ENCODE results near the gene IFITM5.

IFITM5 gene

GRCh38 chr11:303363-303762, 4.0 kb upstream of the IFITM5 start:
- TF ChIP-seq CTCF (IDR thresholded peaks at IDR 0.05; ENCODE audit: control extremely low read depth, extremely low read depth, low read depth, missing control alignments) = no peak
- no peak for DNase-seq (ENCODE audit: extremely low spot score)
- ChIA-PET CTCF (interaction anchor here (1.4 kb wide), 1 partner anchor 52 kb away, joined by 3 read pairs; no protein-coding TSS in a partner anchor), POLR2A (no interaction called here)

- ChIA-PET CTCF (interaction anchor here (1.0 to 2.9 kb wide), 3 partner anchors 10 to 49 kb away, joined by 3 to 10 read pairs (median 5); no protein-coding TSS in a partner anchor), POLR2A (interaction anchor here (0.6 kb wide), 1 partner anchor 52 kb away, joined by 3 read pairs; no protein-coding TSS in a partner anchor)
- TF ChIP-seq CTCF (IDR thresholded peaks at IDR 0.05; ENCODE audit: control extremely low read depth, extremely low read depth, low read depth, missing control alignments) = peak; percentile 41
- DNase-seq (ENCODE audit: extremely low spot score) = no peak
These were observed 817 bp upstream of the IFITM5 start for GRCh38 chr11:299951-300735.

GRCh38 chr11:298406-299065, 790 bp downstream of the IFITM5 start:
- TF ChIP-seq CTCF (IDR thresholded peaks at IDR 0.05; ENCODE audit: control extremely low read depth, extremely low read depth, low read depth, missing control alignments) = no peak
- DNase-seq (ENCODE audit: extremely low spot score) = no peak
- CTCF ChIA-PET = interaction anchor here (1.2 to 2.0 kb wide), 3 partner anchors 40 to 220 kb away, joined by 3 to 13 read pairs (median 3); no protein-coding TSS in a partner anchor
- POLR2A ChIA-PET = no interaction called here

- POLR2A ChIA-PET = no interaction called here
These were observed 1.5 kb downstream of the IFITM5 start for GRCh38 chr11:297586-298405.

GRCh38 chr11:297051-297585, 2.2 kb downstream of the IFITM5 start:
- TF ChIP-seq CTCF (IDR thresholded peaks at IDR 0.05; ENCODE audit: control extremely low read depth, extremely low read depth, low read depth, missing control alignments) = no peak
- ChIA-PET CTCF (no interaction called here), POLR2A (no interaction called here)
- no peak for DNase-seq (ENCODE audit: extremely low spot score)

More at GRCh38 chr11:297586-298405, 1.5 kb downstream of the IFITM5 start:
- TF ChIP-seq CTCF (IDR thresholded peaks at IDR 0.05; ENCODE audit: control extremely low read depth, extremely low read depth, low read depth, missing control alignments) = no peak
- no peak for DNase-seq (ENCODE audit: extremely low spot score)
- CTCF ChIA-PET = interaction anchor here (0.6 to 2.0 kb wide), 2 partner anchors 47 to 69 kb away, joined by 3 to 13 read pairs; no protein-coding TSS in a partner anchor
